Vagina (tissue), 2 donors: ENCODE data around the gene GIGYF1.

Experiments used
- POLR2A ChIP-seq, 2 donors: fragments of 450-650 bp; IDR thresholded peaks; one replicate each; pipeline ENCODE4 v1.6.1; 2017; ENCODE audit warnings: antibody characterized with exemption in 2 of 2, mild to moderate bottlenecking in 2 of 2, moderate library complexity in 2 of 2
- POLR2AphosphoS5 ChIP-seq, 2 donors: sonication (generic); formaldehyde crosslinking; IDR thresholded peaks; one replicate each; pipeline ENCODE4 v1.9.0; 2017; ENCODE audit warnings: antibody characterized with exemption in 2 of 2, mild to moderate bottlenecking in 2 of 2, low read depth in 1 of 2; ENCODE audit not compliant: insufficient read depth in 1 of 2
- TF ChIP-seq, protein P1 (sequence below), 3 experiments: fragments of 450-650 bp in 2 of 3; fragments of 200-600 bp in 1 of 3; sonication (generic) in 1 of 3; IDR thresholded peaks; one replicate each; pipeline ENCODE4 v1.5.1; 2017 to 2019; ENCODE audit warnings: antibody characterized with exemption in 3 of 3, mild to moderate bottlenecking in 2 of 3, moderate library complexity in 2 of 3

DNA sequence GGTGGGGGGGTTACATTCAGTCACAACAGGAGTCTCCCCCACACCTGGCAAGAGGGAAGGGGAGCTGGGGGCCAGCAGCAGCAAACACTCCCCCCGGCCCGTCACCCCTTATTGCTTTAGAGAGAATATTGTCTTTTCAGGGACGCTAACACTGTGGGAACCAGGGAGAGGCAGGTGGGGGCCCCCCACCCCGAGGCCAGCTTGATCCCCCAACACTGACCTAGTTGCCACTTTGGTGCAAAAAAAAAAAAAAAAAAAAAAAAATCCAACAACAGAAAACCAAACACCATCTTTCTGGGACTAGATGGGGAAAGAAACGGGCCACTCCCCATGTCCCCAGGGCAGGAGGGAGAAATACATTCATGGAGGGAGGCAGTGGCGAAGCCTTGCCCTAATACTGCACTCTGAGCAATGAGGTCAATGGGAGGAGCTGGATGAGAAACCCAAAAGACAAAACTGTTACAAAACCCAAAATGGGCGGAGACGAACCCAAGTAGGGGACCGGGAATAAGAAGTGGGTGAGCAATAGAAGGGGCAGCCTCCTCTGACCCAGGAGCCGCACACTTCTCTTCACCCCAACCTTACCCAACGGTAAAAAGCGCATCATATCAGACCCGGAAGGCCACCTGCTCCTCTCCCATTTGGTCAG, 14.0 kb downstream of the GIGYF1 start:
- TF ChIP-seq, protein P1, sequence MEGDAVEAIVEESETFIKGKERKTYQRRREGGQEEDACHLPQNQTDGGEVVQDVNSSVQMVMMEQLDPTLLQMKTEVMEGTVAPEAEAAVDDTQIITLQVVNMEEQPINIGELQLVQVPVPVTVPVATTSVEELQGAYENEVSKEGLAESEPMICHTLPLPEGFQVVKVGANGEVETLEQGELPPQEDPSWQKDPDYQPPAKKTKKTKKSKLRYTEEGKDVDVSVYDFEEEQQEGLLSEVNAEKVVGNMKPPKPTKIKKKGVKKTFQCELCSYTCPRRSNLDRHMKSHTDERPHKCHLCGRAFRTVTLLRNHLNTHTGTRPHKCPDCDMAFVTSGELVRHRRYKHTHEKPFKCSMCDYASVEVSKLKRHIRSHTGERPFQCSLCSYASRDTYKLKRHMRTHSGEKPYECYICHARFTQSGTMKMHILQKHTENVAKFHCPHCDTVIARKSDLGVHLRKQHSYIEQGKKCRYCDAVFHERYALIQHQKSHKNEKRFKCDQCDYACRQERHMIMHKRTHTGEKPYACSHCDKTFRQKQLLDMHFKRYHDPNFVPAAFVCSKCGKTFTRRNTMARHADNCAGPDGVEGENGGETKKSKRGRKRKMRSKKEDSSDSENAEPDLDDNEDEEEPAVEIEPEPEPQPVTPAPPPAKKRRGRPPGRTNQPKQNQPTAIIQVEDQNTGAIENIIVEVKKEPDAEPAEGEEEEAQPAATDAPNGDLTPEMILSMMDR (IDR thresholded peaks at IDR 0.05) = no peak
- TF ChIP-seq POLR2AphosphoS5 (IDR thresholded peaks at IDR 0.05; ENCODE audit: insufficient read depth in 1 of 2, low read depth in 1 of 2) = no peak
- TF ChIP-seq POLR2A (IDR thresholded peaks at IDR 0.05) = no peak
